HepG2 (cell line): ENCODE data around the gene CNGA3.

Experiments used
- PHF5A ChIP-seq: IDR thresholded peaks from one replicate; pipeline ENCODE4 v1.6.1; 2018; ENCODE audit warnings: low read depth, missing genetic modification reagents; ENCODE audit not compliant: unreplicated experiment
- SRF ChIP-seq: IDR thresholded peaks from 2 replicates; pipeline ENCODE4 v1.6.1; 2011; ENCODE audit warnings: mild to moderate bottlenecking, low read depth, low read length, moderate library complexity
- THAP9 ChIP-seq: sonication (generic); formaldehyde crosslinking; IDR thresholded peaks from 2 replicates; pipeline ENCODE4; 2020; ENCODE audit warnings: missing genetic modification reagents, mild to moderate bottlenecking, borderline replicate concordance
- USF2 ChIP-seq, 2 experiments: sonication (generic) in 1 of 2; formaldehyde crosslinking in 1 of 2; IDR thresholded peaks; 2 replicates each; pipeline versions ENCODE4 v1.5.1 to v1.6.1; 2011 to 2020; ENCODE audit warnings: borderline replicate concordance in 1 of 2, low read depth in 1 of 2, low read length in 1 of 2, mild to moderate bottlenecking in 1 of 2, missing genetic modification reagents in 1 of 2, moderate library complexity in 1 of 2
- ZNF350 ChIP-seq: sonication (generic); formaldehyde crosslinking; IDR thresholded peaks from 2 replicates; pipeline ENCODE4 v1.4.0; 2020; ENCODE audit warnings: mild to moderate bottlenecking, low read depth, missing genetic modification reagents, borderline replicate concordance
- ZZZ3 ChIP-seq: sonication (generic); formaldehyde crosslinking; IDR thresholded peaks from 2 replicates; pipeline ENCODE4 v1.4.0; 2020; ENCODE audit warnings: missing genetic modification reagents, mild to moderate bottlenecking, borderline replicate concordance

GRCh38 chr2:98348066-98348561 lies 1.9 kb downstream of the CNGA3 start:
- TF ChIP-seq SRF (no peak), USF2 (IDR thresholded peaks at IDR 0.05; ENCODE audit: low read depth, low read length) (no peak), USF2 (CRISPR knock-in tag; IDR thresholded peaks at IDR 0.05; ENCODE audit: borderline replicate concordance) (no peak), THAP9 (CRISPR knock-in tag) (no peak), PHF5A (no peak), ZZZ3 (CRISPR knock-in tag) (no peak), ZNF350 (CRISPR knock-in tag) (no peak)
